Measurements from ENCODE around the gene OR5C1. TPM values are rescaled to one million over a fixed set of nuclear protein-coding genes. Genes with fewer than 3 reads are reported as not detected.
A peak's percentile ranks its signal among the peaks of the same experiment; 100 is the strongest.

The OR5C1 gene
- not detected in 2 replicates for polyA plus RNA-seq (2013)

DNA sequence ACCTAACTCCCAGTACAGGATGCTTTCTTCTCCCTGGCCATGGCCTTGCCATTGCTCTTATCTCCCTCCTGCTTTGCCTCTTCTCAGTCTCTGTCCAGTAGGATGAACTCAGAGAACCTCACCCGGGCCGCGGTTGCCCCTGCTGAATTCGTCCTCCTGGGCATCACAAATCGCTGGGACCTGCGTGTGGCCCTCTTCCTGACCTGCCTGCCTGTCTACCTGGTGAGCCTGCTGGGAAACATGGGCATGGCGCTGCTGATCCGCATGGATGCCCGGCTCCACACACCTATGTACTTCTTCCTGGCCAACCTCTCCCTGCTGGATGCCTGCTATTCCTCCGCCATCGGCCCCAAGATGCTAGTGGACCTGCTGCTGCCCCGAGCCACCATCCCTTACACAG is at the start of gene OR5C1:
TSS of gene OR5C1 (plus strand) at position 103 of the 400 bp plus-strand sequence. CDS start at position 103, 0 bp downstream.
- Histone ChIP-seq H2BK120ac (ENCODE audit: insufficient read depth, low read length, poor library complexity) (no peak within 1 kb of the TSS), H4K12ac (ENCODE audit: low read depth, low read length) (no peak within 1 kb of the TSS), H3K4ac (ENCODE audit: low read depth, low read length) (no peak within 1 kb of the TSS), H4K8ac (ENCODE audit: low read depth, low read length) (no peak within 1 kb of the TSS), H3K4me2 (ENCODE audit: low read length) (no peak within 1 kb of the TSS), H2AK5ac (ENCODE audit: low read length) (no peak within 1 kb of the TSS), H3K27me3 (ENCODE audit: insufficient read depth, low read length) (no peaks in the 10 kb centered on the region), H3K4me3 (ENCODE audit: low read depth, low read length) (no peak within 1 kb of the TSS), H4K91ac (ENCODE audit: low read depth, low read length) (no peak within 1 kb of the TSS), H3K27ac (ENCODE audit: low read depth, low read length) (no peak within 1 kb of the TSS), H3K79me2 (ENCODE audit: control insufficient read depth, insufficient read depth, low read length, poor library complexity) (no peaks in the 10 kb centered on the region), H2BK5ac (ENCODE audit: low read depth, low read length, poor library complexity) (no peak within 1 kb of the TSS), H3K4me1 (ENCODE audit: control insufficient read depth in 1 of 2, insufficient read depth in 2 of 2, low read length in 2 of 2) (no peaks in the 10 kb centered on the region), H3K9me3 (ENCODE audit: insufficient read depth, low read depth, low read length) (peaks cover 20% of the 10 kb centered on the region), H3K36me3 (ENCODE audit: control insufficient read depth in 1 of 2, insufficient read depth in 2 of 2, low read length in 2 of 2) (no peaks in the 10 kb centered on the region), H3K14ac (ENCODE audit: low read length) (no peak within 1 kb of the TSS), H3K79me1 (ENCODE audit: low read length) (no peaks in the 10 kb centered on the region), H3K18ac (ENCODE audit: low read length) (no peak within 1 kb of the TSS), H3K9ac (ENCODE audit: low read length) (no peak within 1 kb of the TSS), H2AFZ (ENCODE audit: insufficient read depth, low read length, poor library complexity) (no peak within 1 kb of the TSS), H2BK12ac (ENCODE audit: low read length) (no peak within 1 kb of the TSS), H3K23ac (ENCODE audit: low read length) (no peak within 1 kb of the TSS)
- WGBS (ENCODE audit: extremely low coverage, insufficient coverage, insufficient read length), result no CpG with 5 or more reads among the region's 12 CpGs
- no peak for DNase-seq

DNA sequence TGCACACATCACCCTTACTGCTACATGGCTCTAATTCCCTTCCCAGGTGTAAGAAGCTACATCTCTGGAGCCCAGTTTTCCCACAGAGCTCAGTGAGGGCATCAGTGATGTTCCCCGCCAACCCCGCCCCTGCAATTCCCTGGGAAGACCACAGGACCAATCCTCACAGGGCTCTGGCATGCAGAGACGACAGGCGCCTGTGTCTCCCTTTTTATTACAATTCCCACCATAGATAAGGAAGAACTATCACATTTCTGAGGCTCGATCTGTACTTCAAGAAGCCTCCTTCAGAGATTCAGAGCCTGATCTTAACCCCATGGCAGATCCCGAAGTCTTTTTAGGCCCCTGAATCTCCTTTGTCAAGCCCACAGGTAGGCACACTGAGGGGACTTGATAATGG is 46.7 kb upstream of the OR5C1 start, which contains the start of gene OR1L6:
TSS of gene OR1L6 (plus strand) at position 301 of the 400 bp plus-strand sequence. CDS start 7,545 bp downstream, outside the sequence.
- no peak within 1 kb of the TSS for H3K9ac ChIP-seq (ENCODE audit: low read length)
- H3K27ac ChIP-seq (ENCODE audit: low read depth, low read length), result no peak within 1 kb of the TSS
- H2BK12ac ChIP-seq (ENCODE audit: low read length), result no peak within 1 kb of the TSS
- peaks cover 8% of the 10 kb centered on the region for H3K9me3 ChIP-seq (ENCODE audit: insufficient read depth, low read depth, low read length)
- H4K91ac ChIP-seq (ENCODE audit: low read depth, low read length), result no peak within 1 kb of the TSS
- H2AFZ ChIP-seq (ENCODE audit: insufficient read depth, low read length, poor library complexity), result no peak within 1 kb of the TSS
- H3K79me1 ChIP-seq (ENCODE audit: low read length), result no peaks in the 10 kb centered on the region
- no peaks in the 10 kb centered on the region for H3K79me2 ChIP-seq (ENCODE audit: control insufficient read depth, insufficient read depth, low read length, poor library complexity)
- H2AK5ac ChIP-seq (ENCODE audit: low read length), result no peak within 1 kb of the TSS
- H3K4me3 ChIP-seq (ENCODE audit: low read depth, low read length), result no peak within 1 kb of the TSS
- H3K4me2 ChIP-seq (ENCODE audit: low read length), result no peak within 1 kb of the TSS
- no peak within 1 kb of the TSS for H3K14ac ChIP-seq (ENCODE audit: low read length)
- no peak within 1 kb of the TSS for H2BK5ac ChIP-seq (ENCODE audit: low read depth, low read length, poor library complexity)
- no peak within 1 kb of the TSS for H4K12ac ChIP-seq (ENCODE audit: low read depth, low read length)
- no peaks in the 10 kb centered on the region for H3K36me3 ChIP-seq (ENCODE audit: control insufficient read depth in 1 of 2, insufficient read depth in 2 of 2, low read length in 2 of 2)
- H3K4ac ChIP-seq (ENCODE audit: low read depth, low read length), result no peak within 1 kb of the TSS
- no peak within 1 kb of the TSS for H4K8ac ChIP-seq (ENCODE audit: low read depth, low read length)
- DNase-seq, result no peak
- no peak within 1 kb of the TSS for H3K23ac ChIP-seq (ENCODE audit: low read length)
- no peak within 1 kb of the TSS for H3K18ac ChIP-seq (ENCODE audit: low read length)
- no peaks in the 10 kb centered on the region for H3K4me1 ChIP-seq (ENCODE audit: control insufficient read depth in 1 of 2, insufficient read depth in 2 of 2, low read length in 2 of 2)
- H3K27me3 ChIP-seq (ENCODE audit: insufficient read depth, low read length), result no peaks in the 10 kb centered on the region
- WGBS (ENCODE audit: extremely low coverage, insufficient coverage, insufficient read length), result no CpG with 5 or more reads among the region's 6 CpGs
- no peak within 1 kb of the TSS for H2BK120ac ChIP-seq (ENCODE audit: insufficient read depth, low read length, poor library complexity)

DNA sequence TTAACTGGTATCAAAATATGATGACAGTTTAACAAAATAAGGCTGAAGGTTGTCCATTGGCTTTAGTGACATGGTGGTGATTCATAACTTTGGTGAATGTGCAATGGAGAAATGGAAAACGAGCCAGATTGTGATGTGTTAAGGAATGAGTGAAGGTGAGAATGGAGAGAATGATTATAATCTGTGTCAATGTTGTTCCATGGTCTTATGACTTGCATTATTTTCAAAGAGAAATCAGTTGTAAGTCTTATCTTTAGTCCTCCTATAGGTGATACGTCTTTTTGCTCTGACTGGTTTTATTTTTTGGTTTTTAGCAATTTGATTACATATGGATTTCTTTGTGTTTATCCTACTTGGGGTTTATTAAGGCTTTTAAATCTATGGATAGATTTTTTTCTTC is 33.9 kb upstream of the OR5C1 start:
- H3K14ac ChIP-seq (ENCODE audit: low read length), result no peak overlapping the region
- H2BK12ac ChIP-seq (ENCODE audit: low read length), result no peak overlapping the region
- H3K4me1 ChIP-seq (ENCODE audit: control insufficient read depth in 1 of 2, insufficient read depth in 2 of 2, low read length in 2 of 2), result no peaks in the 10 kb centered on the region
- no peak overlapping the region for H3K23ac ChIP-seq (ENCODE audit: low read length)
- H2BK120ac ChIP-seq (ENCODE audit: insufficient read depth, low read length, poor library complexity), result no peak overlapping the region
- H3K79me2 ChIP-seq (ENCODE audit: control insufficient read depth, insufficient read depth, low read length, poor library complexity), result no peaks in the 10 kb centered on the region
- no peak overlapping the region for H3K27ac ChIP-seq (ENCODE audit: low read depth, low read length)
- no peak overlapping the region for H4K8ac ChIP-seq (ENCODE audit: low read depth, low read length)
- no peak overlapping the region for H3K18ac ChIP-seq (ENCODE audit: low read length)
- H3K9me3 ChIP-seq (ENCODE audit: insufficient read depth, low read depth, low read length), result peaks cover 14% of the 10 kb centered on the region
- no peaks in the 10 kb centered on the region for H3K27me3 ChIP-seq (ENCODE audit: insufficient read depth, low read length)
- WGBS (ENCODE audit: extremely low coverage, insufficient coverage, insufficient read length), result 100% methylated on average over 1 of the region's 2 CpGs
- no peak overlapping the region for H3K4me3 ChIP-seq (ENCODE audit: low read depth, low read length)
- H4K12ac ChIP-seq (ENCODE audit: low read depth, low read length), result no peak overlapping the region
- no peak overlapping the region for H3K4ac ChIP-seq (ENCODE audit: low read depth, low read length)
- no peak overlapping the region for H3K9ac ChIP-seq (ENCODE audit: low read length)
- no peak overlapping the region for H2AFZ ChIP-seq (ENCODE audit: insufficient read depth, low read length, poor library complexity)
- H4K91ac ChIP-seq (ENCODE audit: low read depth, low read length), result no peak overlapping the region
- no peak for DNase-seq
- no peak overlapping the region for H2BK5ac ChIP-seq (ENCODE audit: low read depth, low read length, poor library complexity)
- H3K36me3 ChIP-seq (ENCODE audit: control insufficient read depth in 1 of 2, insufficient read depth in 2 of 2, low read length in 2 of 2), result no peaks in the 10 kb centered on the region
- no peak overlapping the region for H3K4me2 ChIP-seq (ENCODE audit: low read length)
- H2AK5ac ChIP-seq (ENCODE audit: low read length), result no peak overlapping the region
- no peaks in the 10 kb centered on the region for H3K79me1 ChIP-seq (ENCODE audit: low read length)

DNA sequence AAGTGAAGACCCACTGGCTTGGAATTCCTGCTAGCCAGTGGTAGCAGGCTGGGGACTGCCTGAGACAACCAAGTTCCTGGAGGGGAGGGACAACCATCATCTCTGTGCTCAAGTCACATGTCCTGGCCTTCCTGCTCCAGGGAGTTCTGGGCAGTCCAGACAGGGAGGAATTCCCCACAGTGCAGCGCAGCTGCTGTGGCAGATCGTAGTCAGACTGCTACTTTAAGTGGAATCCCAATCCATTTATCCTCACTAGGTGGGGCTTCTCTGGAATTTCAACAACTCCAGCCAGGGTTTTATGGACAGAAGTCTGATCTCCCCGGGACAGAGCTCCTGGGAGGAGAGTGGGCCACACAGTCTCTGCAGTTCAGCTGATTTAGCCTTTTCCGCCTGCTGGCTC is 20.9 kb upstream of the OR5C1 start:
- H3K23ac ChIP-seq (ENCODE audit: low read length), result no peak overlapping the region
- H3K79me1 ChIP-seq (ENCODE audit: low read length), result no peaks in the 10 kb centered on the region
- H3K9ac ChIP-seq (ENCODE audit: low read length), result no peak overlapping the region
- H3K18ac ChIP-seq (ENCODE audit: low read length), result no peak overlapping the region
- no peak overlapping the region for H4K12ac ChIP-seq (ENCODE audit: low read depth, low read length)
- DNase-seq, result no peak
- H3K4me3 ChIP-seq (ENCODE audit: low read depth, low read length), result peak overlapping the region; percentile 48
- H3K4me1 ChIP-seq (ENCODE audit: control insufficient read depth in 1 of 2, insufficient read depth in 2 of 2, low read length in 2 of 2), result no peaks in the 10 kb centered on the region
- H2AK5ac ChIP-seq (ENCODE audit: low read length), result no peak overlapping the region
- peaks cover 12% of the 10 kb centered on the region for H3K9me3 ChIP-seq (ENCODE audit: insufficient read depth, low read depth, low read length)
- H3K36me3 ChIP-seq (ENCODE audit: control insufficient read depth in 1 of 2, insufficient read depth in 2 of 2, low read length in 2 of 2), result no peaks in the 10 kb centered on the region
- H4K91ac ChIP-seq (ENCODE audit: low read depth, low read length), result no peak overlapping the region
- H2BK5ac ChIP-seq (ENCODE audit: low read depth, low read length, poor library complexity), result no peak overlapping the region
- H3K79me2 ChIP-seq (ENCODE audit: control insufficient read depth, insufficient read depth, low read length, poor library complexity), result no peaks in the 10 kb centered on the region
- no peak overlapping the region for H3K4ac ChIP-seq (ENCODE audit: low read depth, low read length)
- H2BK120ac ChIP-seq (ENCODE audit: insufficient read depth, low read length, poor library complexity), result no peak overlapping the region
- no peak overlapping the region for H2BK12ac ChIP-seq (ENCODE audit: low read length)
- no peak overlapping the region for H3K27ac ChIP-seq (ENCODE audit: low read depth, low read length)
- no peak overlapping the region for H3K14ac ChIP-seq (ENCODE audit: low read length)
- no CpG with 5 or more reads among the region's 4 CpGs for WGBS (ENCODE audit: extremely low coverage, insufficient coverage, insufficient read length)
- H3K27me3 ChIP-seq (ENCODE audit: insufficient read depth, low read length), result no peaks in the 10 kb centered on the region
- H2AFZ ChIP-seq (ENCODE audit: insufficient read depth, low read length, poor library complexity), result no peak overlapping the region
- H4K8ac ChIP-seq (ENCODE audit: low read depth, low read length), result no peak overlapping the region
- no peak overlapping the region for H3K4me2 ChIP-seq (ENCODE audit: low read length)
